PFSK-1 (cell line): Measurements from ENCODE around the gene NUDT8.

ENCODE experiments used
- FOXP2 ChIP-seq: optimal IDR thresholded peaks from 2 replicates; pipeline ENCODE3; 2011; ENCODE audit warnings: borderline replicate concordance, control low read depth, inconsistent platforms; ENCODE audit not compliant: insufficient read depth; ENCODE audit errors: extremely low read length, extremely low read depth
- POLR2AphosphoS5 ChIP-seq: IDR thresholded peaks from 2 replicates; pipeline ENCODE4 v1.6.1; 2012; ENCODE audit warnings: low read depth, mild to moderate bottlenecking, control low read depth, low read length, moderate library complexity
- SIN3A ChIP-seq: IDR thresholded peaks from 2 replicates; pipeline ENCODE4 v1.6.1; 2012; ENCODE audit warnings: mild to moderate bottlenecking, low read length, moderate library complexity, borderline replicate concordance; ENCODE audit not compliant: insufficient read depth
- TAF1 ChIP-seq: IDR thresholded peaks from 2 replicates; pipeline ENCODE4 v1.6.1; 2012; ENCODE audit warnings: low read length, control low read depth, borderline replicate concordance; ENCODE audit not compliant: insufficient read depth
- TF ChIP-seq, protein P1 (sequence below), 2 experiments: IDR thresholded peaks; 2 replicates each; pipeline versions ENCODE4 v1.6.1 to v1.8.0; 2011 to 2012; ENCODE audit warnings: low read depth in 2 of 2, low read length in 2 of 2, control low read depth in 1 of 2, inconsistent platforms in 1 of 2, mild to moderate bottlenecking in 1 of 2, moderate library complexity in 1 of 2; ENCODE audit not compliant: insufficient read depth in 1 of 2

The NUDT8 gene

GRCh38 chr11:67605231-67606011 lies 24.3 kb downstream of the NUDT8 start:
- TF ChIP-seq SIN3A (no peak), FOXP2 (no peak), POLR2AphosphoS5 (no peak)

- TF ChIP-seq POLR2AphosphoS5 = no peak
- TF ChIP-seq FOXP2 = no peak
- no peak for TF ChIP-seq SIN3A
- TF ChIP-seq TAF1 = no peak
- TF ChIP-seq, protein P1, sequence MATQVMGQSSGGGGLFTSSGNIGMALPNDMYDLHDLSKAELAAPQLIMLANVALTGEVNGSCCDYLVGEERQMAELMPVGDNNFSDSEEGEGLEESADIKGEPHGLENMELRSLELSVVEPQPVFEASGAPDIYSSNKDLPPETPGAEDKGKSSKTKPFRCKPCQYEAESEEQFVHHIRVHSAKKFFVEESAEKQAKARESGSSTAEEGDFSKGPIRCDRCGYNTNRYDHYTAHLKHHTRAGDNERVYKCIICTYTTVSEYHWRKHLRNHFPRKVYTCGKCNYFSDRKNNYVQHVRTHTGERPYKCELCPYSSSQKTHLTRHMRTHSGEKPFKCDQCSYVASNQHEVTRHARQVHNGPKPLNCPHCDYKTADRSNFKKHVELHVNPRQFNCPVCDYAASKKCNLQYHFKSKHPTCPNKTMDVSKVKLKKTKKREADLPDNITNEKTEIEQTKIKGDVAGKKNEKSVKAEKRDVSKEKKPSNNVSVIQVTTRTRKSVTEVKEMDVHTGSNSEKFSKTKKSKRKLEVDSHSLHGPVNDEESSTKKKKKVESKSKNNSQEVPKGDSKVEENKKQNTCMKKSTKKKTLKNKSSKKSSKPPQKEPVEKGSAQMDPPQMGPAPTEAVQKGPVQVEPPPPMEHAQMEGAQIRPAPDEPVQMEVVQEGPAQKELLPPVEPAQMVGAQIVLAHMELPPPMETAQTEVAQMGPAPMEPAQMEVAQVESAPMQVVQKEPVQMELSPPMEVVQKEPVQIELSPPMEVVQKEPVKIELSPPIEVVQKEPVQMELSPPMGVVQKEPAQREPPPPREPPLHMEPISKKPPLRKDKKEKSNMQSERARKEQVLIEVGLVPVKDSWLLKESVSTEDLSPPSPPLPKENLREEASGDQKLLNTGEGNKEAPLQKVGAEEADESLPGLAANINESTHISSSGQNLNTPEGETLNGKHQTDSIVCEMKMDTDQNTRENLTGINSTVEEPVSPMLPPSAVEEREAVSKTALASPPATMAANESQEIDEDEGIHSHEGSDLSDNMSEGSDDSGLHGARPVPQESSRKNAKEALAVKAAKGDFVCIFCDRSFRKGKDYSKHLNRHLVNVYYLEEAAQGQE (IDR thresholded peaks at IDR 0.05; ENCODE audit: insufficient read depth in 1 of 2, low read depth in 2 of 2, low read length in 2 of 2) = no peak
These were observed 24.9 kb downstream of the NUDT8 start for GRCh38 chr11:67604815-67605214.

- no peak for TF ChIP-seq POLR2AphosphoS5
- no peak for TF ChIP-seq FOXP2
- TF ChIP-seq, protein P1 (IDR thresholded peaks at IDR 0.05; ENCODE audit: insufficient read depth in 1 of 2, low read depth in 2 of 2, low read length in 2 of 2) = no peak
- TF ChIP-seq SIN3A = no peak
- TF ChIP-seq TAF1 = no peak
These were observed 28.6 kb downstream of the NUDT8 start for GRCh38 chr11:67601098-67601497.

DNA sequence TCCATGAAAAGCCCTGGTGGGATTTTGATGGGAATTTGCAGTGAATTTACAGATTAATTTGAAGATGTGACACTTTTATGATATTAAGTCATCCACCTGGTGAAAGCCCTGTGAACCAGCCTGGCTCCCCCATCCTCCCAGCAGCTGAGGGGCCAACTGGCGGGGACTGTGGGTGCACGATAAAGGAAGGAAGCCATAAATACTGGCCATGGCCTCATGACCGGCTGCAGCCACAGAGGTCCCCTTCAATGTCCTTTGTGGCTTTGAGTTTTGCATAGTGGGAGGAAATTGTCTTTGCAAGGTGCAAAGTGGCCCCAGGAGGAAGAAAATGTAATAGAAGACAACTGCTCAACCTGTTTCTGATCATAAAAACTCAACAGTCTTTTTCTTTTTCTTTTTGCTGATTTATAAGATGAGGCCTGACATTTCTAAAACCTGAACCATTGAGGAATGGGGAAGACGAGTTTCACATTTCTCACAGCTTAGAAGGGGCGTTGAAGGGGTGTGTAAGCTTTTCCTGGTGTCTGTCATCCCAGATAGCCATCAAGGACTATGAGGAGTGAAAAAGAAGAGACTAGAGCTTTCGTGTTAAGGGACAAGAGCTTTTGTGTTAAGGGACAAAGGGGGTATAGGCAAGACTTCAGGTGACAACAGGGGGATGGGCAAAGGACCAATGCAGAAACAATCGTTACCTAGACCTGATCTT lies 29.3 kb downstream of the NUDT8 start:
- TF ChIP-seq, protein P1 (IDR thresholded peaks at IDR 0.05; ENCODE audit: insufficient read depth in 1 of 2, low read depth in 2 of 2, low read length in 2 of 2) = no peak
- no peak for TF ChIP-seq SIN3A
- TF ChIP-seq TAF1 = no peak
- no peak for TF ChIP-seq FOXP2
- TF ChIP-seq POLR2AphosphoS5 = no peak

- TF ChIP-seq FOXP2 (no peak), TAF1 (no peak), POLR2AphosphoS5 (no peak), SIN3A (no peak)
- TF ChIP-seq, protein P1 (IDR thresholded peaks at IDR 0.05; ENCODE audit: insufficient read depth in 1 of 2, low read depth in 2 of 2, low read length in 2 of 2) = no peak
These were observed 30.6 kb downstream of the NUDT8 start for GRCh38 chr11:67599149-67599548.
